Fibroblast of skin of left biceps (primary cell): ENCODE results near the gene TUBAL3.
A peak's percentile ranks its signal among the peaks of the same experiment; 100 is the strongest.

Source experiments
- DNase-seq, 2 experiments: peaks; one replicate each; pipeline ENCODE4 v3.0.0-alpha.2; 2013; ENCODE audit warnings: low read depth in 2 of 2

TUBAL3 gene

DNA sequence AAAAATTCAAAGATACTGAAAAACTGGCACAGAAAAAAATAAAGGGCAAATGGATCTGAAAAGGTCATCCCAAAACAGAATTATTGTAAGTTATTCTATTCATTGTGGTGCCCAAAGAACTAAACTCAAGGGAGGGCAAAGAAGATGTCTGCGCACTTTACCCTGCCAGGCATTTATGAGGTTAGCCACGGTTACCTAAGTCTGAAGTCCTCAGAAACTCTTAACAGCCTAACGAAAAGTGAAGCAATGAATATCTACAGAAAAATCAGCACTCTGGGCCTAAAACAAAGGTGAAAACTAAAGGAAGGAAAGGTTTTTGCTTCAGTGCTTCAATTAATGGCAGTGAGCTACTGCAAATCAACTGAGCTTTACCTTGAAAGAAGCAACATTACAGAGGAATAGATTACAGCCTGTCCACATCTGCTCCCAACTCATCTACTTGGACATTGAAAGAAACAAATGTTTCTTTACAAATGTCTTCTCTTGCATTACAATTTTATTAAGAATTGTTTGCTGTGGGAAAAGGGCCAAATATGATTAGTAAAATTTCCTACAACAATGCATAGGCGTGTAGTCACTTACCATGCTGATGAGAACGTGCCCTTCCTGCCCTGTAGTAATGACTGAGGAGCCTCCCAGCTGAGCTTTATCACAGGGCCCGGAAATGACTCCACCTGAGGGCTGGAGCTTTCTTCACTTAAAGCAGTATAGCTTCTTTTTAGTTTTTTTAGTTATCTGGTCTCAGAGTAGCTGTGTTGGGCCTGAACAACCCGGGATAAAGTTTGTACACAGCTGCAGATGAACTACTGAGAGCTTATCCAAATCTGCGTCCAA is at the start of gene TUBAL3:
Gene TUBAL3 (minus strand): TSS at position 621 of the 834 bp plus-strand sequence. CDS start 36 bp downstream, at position 585.
- no peak for DNase-seq

DNA sequence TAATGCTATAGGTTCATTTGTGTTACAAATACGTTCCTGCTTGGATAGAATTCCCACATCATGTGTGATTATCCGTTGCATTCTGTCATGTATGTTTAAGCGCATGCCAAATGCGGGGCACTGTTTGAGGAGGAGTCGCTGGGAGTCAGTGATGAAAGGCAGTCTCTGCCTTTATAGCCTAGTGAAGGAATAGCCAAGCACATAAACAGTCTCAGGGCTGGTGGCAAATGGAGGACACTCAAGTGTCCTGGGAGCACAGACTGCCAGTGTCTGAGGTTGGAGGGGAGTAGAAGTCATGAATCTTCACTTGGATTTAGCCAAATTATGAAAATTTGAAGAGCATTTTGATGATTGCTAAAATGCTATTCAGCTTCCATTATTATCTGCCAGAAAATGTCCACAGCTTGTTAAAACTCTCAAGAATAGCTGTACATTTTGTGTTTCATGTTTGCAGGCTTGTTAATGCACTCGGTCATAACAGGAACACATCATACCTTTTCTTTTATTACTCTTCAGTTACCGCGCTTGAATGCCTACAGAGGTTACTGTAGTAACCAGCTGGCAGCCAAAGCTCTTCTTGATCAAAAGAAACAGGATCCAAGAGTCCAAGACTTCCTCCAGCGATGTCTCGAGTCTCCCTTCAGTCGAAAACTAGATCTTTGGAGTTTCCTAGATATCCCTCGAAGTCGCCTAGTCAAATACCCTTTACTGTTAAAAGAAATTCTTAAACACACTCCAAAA is 49.3 kb upstream of the TUBAL3 start:
- DNase-seq, result no peak

DNA sequence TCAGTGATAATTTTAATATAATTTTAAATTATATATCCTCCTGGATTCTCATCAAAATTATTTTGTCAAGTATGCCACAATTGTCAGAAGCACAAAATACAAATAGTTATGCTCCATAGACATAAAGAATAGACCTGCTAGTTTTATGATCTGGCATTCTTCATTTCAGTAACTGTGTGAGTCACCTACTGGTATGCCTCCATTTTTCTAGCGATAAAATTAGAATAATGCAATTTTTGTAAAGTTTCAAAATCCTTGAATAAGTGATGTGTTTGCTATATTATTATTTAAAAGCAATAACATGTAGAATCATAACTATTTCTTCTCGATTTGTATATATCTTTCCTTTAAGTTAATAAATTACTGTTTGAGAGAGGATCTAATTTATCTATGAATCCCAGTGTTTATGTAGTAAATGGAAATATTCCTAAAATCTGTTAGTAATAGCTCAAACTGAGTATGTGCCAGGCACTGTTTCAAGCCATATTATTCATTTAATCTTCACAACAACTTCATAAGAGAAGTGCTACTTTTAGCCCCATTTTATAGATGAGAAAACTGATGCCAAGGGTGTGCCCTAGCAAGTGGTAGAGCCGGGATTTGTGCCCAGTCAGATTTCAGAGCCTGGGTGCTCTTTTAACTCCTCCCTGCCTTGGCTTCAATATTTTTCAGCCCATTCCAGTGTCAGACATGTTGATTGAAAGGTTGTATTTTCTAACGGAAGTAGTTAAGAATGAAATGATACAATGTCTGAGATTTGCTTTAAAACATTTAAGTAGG is 46.2 kb upstream of the TUBAL3 start:
- no peak for DNase-seq

DNA sequence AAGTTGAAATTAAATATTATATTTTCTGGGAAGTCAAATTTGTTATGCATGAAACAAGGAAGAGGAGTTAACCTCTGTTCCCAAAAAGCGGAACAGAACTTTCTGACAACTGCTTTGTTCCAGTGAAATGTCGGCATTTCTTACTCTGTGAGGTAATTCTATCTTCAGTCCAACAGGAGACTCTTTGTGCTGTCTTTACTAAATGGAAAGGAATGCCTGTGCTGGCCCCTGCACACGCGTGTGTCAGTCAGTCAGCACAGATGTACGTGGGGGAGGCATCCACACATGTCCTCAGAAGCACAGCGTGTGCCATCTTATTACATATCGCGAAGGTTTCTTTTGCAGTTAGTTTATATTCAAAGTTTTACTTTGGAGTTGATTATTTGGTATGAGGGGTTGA is 45.2 kb upstream of the TUBAL3 start:
- DNase-seq, result peak; percentile 51 to 62

DNA sequence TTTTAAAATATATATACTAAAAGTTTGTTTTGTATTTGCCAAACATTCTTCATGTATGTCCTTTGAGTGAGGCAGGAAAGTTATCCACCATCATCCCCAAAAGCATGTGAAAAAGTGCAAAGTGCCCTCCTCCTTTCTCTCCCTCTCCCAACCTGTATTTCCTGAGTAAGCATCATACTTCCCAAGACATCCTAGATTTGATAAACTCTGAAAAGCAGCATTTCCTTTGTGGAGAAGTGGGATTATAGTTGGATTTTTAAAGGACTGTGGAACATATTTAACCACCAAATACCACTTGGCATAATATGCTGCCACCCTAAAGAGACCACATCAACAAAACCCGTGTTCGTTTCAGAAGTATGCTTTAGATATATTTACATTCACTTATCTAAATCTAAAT is 44.6 kb upstream of the TUBAL3 start:
- DNase-seq, result no peak

DNA sequence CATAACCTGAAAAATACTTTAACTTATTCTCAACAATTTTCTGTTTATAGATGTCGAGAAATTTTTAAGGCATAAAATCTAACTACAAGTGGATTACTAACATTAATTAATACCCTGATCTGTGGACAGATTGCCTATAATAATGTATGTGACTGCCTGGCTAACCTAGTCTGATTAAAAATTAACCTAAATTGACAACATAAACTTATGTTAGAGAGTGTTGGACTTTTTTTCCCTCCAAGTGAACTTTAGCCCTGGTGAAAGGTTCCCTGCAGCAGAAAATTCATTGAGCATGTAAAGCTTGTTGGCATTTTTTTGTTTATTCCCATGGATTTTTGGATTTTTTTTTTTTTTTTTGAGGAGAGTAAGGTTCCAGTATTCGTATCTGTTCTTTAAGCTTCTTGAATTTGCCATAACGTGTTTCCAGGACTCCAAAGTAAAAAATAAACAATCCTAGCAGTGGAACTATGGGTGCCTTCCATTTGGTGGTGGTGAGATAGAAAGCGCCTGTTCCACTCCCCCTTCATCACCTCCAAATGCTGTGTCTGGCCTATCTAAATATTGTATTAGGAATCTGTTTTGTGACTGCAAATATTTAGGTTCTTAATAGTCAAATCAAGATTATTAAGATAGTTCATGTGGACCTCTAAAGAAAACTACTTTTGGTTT is 43.8 kb upstream of the TUBAL3 start:
- no peak for DNase-seq

DNA sequence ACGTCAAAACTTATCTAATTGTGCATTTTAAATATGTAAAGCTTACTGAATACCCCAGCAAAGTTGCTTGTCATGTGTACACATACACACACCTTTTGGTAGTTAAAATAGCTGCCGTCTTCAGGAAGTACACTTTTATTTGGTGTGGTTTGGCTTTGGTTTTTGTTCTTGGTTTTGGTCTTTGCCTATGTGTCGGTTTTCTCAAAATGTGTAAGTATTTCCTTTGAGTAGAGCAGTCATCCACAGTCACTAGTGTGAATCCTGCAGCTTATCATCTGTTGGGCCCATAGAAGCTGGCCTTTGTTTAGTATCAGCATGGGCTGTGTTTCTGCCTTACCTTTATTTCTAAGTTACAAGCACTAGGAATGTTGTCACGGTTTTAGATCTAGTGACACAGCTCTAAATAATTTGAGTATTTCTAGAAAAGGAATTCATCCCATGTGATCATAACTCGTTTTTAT is 43.0 kb upstream of the TUBAL3 start:
- DNase-seq, result no peak

DNA sequence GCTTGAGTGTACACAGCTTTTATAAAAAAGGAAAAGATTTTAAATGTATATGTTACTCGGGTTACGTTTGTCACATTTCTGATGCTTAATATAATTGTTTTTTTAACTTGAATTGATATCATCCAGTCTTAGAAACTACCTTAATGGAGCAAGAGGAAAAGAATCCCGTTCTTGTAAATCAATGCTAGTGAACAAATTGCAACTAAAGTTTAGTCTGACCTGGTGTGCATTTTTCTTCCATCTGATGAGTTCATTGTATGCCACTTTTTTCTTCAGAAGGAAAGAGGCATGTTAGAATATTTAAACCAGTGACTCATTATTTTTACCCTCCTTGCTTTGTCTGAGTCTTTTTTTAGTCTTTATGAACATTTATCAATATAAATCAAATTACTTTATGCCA is 42.4 kb upstream of the TUBAL3 start:
- no peak for DNase-seq

DNA sequence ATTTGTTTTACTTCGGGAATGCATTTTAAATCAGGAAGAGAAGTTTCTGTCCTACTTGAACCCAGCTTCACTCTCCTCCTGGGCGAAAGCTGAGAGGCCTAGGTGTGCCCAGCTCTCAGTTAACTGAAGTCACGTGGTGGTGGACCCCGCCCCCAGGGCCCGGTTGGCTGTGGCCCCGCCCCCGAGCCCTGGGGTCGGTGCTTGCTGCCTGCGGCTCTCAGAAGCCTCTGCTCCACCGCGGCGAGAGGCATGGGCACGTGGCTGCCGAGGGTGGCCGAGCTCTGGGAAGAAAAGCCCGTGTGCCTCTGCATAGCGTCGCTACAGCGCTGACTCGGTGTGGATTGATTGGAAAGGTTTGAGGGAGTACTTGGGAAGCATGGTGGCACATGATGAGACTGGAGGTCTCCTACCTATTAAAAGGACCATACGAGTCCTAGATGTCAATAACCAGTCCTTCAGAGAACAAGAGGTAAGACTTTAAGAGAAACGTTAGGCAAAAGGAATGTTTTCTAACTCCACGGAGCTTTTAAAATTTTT is 41.8 kb upstream of the TUBAL3 start:
- DNase-seq, result peak; percentile 62 to 63

DNA sequence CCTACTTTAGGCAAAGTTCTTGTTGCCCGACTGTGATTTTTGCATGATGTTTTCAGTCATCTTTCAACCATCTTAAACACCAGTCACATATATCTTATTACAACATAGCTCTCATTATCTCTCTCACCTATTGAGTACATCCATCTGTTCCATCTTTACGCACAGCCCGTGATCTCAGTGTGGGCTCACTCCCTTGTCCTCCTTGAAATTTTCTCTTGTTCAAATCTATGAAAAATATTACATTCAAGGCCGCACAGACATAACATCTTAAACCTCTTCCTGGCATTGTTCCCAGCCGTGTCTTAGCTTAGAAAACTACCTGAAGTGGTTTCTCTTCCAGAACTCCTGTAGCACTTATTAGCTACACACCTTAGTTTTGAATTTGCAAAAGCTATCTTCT is 40.4 kb upstream of the TUBAL3 start:
- no peak for DNase-seq

DNA sequence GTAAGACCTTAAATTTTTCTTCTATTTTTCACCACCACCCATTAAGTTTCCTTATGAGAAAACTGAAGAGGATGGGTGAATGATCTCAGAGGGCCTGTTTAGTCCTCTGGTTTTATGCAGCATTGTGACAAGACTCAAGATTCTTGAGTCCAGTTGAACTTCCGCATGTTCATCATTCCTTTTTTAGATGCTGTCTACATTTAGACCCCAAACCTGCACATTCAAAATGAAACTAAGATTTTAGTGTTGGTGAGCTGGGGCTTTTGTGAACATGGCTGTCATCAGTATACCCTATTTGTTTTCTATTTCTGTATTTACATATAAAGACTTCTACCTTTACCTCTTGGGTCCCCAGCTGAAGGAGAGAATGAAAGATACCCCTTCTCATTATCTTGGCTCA is 38.8 kb upstream of the TUBAL3 start:
- no peak for DNase-seq

DNA sequence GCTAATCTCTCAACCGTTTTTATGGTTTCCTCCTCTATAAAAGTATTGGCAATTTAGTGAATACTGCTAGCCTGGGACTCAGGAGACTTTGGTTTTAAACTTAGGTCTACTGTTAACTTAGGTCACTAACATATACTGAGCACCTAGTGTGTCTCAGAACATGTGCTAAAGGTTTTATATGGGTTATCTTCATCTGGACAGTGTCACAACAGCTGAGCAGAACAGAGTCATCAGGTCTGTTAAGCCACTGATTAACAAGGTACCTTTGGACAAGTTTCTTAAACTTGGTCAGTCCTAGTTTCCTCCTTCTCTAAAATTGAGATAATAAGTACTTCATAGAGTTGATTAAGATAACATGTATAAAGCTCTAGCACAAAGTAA is 38.4 kb upstream of the TUBAL3 start:
- DNase-seq, result no peak

DNA sequence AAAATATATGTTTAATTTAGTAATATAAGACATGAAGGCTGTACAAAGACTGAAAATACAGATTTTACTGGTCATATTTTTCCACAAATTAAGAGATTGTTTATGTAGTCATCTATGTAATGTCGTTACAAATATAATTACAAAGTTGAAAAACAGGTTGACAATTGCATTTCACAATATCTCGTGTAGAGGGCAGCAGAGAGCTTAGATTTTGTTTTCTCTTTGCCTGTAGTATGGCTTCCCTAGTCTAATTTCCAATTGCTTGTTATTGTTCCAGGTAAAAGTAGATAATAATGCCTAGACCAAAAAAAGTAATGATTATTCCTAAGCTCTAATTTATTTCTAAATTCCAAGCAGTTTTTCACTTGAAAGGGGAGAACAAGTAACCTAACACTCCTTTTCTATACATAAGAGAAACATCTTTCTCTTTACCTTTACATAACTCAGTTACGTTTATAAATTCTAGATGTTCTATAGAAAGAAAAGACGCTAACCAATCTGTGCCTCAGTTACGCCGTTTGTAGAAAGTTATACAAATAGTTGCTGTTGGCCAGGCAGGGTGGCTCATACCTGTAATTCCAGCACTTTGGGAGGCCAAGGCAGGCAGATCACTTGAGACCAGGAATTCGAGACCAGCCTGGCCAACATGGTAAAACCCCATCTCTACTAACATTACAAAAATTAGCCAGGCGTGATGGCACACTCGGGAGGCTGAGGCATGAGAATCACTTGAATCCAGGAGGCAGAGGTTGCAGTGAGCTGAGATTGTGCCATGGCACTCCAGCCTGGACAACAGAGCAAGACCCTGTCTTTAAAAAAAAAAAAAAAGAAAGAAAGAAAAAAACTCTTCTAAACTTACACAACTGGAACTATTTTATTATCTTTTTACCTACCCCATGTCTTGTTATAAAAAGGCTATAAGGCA is 37.7 kb upstream of the TUBAL3 start:
- DNase-seq, result no peak

DNA sequence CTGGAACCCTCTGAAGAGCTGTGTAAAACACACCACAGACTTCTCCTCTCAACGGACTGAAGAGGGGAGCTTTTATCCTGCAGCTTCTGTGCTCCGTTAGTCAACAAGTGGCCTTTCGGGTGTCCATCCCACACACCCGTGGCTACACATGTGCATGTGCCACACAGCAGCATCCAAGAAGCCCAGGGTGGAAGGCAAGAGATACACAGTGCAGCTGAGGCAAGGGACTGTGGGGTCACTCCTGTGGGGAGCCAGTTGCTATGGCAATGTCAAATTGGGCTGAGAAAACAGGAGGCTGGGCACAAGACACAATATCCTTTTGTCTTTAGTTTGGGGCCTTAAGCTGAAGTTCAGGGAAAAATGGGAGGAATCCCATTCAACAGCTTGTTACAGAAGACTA is 36.5 kb upstream of the TUBAL3 start:
- no peak for DNase-seq

DNA sequence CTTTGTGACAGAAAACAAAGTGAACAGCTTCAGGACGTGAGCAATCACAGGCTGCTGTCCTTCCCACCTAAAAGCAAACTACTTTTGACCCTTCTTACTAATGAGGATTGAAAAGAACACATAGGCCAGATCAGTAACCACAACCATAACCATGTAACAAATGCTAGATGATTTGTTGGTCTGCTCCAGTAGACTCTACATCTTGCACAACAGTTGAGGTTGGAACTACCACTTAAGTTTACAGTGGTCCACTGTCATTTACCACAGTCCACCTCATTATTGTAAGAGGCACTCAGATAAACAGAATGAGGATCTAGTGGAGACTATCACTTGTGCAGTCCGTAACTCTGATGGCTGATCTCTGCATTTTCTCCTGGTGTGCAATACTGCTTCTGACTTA is 35.6 kb upstream of the TUBAL3 start:
- no peak for DNase-seq

DNA sequence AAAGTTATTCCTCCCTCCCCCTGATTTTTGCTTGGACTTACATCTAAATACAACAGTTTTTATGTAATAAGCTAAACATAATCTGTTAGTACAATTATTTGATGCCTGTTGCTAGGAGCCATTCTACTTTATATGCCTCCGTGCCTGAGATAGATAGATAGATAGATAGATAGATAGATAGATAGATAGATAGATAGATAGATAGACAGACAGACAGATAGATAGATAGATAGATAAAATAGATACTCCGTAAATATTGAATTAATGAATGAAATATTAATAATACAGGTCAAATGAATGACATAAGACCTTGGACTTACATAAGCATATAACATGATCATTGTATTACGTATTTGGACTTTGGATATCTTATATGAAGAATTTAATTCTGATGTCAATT is 30.7 kb upstream of the TUBAL3 start:
- no peak for DNase-seq

DNA sequence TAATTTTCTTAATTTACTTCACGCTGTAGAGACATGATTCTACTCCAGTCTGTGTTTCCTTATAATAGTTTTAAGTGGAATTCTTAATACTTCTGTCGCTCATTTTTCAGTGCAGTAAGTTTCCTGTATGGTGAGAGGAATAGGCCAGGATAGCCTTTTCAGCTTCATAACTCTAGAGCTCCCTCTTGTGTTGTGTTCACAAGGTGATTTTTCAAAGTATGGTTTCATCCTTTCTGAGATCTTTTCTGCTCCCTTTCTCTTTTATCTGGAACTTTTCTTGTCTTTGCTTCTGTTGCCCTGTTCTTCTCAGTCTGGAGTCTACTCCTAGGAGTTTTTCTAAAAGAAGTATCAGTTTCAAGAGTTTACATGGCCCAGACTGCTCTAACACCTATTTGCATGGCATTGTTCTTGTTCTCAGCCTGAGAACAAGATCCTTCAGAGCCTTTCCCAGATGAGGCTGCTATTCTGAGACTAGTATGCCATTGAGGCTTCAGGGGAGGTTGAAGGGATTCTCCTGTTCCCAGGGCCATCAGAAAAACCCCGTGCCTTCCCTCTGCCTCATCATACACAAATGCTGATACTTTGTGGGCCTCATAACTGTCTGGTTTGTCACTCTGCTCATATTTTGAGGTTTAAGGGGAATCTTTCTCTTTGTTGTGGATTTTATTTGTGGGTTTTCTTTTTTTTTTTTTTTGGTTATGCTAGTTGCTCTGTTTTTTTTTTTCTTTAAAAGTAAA is 29.6 kb upstream of the TUBAL3 start:
- peak; percentile 53 to 56 for DNase-seq

DNA sequence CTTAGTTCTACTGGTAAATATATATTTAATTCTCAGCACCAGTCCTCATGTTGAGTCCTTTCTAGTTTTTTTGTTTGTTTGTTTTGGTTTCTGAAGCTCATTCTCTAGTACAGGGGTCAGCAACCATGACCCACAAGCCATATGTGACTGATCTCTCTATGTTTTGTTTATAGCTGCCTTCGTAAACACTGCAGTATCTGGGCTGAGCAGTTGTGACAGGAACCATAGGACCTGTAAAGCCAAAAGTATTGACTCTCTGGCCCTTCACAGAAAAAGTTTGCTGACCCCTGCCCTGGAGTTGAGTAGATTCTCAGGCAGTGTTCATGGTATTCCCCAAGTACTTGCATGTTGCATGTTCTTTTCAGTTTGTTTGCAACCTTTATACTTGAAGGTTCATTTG is 28.6 kb upstream of the TUBAL3 start:
- DNase-seq, result no peak

DNA sequence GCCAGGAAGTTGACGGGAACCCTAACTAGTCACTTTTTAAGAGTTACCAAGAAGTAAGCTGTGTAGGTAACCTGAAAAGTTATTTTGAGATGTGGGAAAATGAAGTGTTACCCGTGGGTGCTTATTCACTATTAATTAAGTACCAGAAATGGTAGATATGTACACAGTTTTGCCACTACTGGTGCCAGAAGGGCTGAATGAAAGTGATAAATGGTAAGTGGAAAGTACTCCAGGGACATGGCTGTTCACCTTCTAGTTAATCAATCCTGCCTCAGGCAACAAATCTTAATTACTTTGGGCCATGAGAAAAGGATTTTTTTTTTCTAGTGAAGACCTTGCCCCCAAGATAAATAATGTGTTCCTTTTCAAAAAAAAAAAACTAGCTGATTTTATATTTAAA is 23.5 kb upstream of the TUBAL3 start:
- no peak for DNase-seq

DNA sequence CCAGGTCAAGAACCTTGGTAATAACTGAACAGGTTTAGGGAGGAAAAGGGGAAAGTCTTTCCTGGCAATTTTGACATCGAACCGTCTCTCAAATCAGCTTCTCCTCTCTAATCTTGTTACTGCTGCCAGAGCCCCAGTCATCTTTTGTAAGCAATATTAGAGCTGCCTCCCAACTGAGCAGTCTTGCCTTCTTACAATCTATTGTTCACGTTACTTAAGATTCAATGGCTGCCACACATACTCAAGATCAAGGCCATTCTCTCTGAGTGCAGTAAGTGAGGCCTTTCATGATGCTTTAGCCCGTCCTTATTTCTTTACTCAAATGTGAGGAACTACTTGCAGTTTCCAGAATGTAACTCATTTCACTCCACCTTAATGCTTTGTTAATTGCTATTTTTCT is 20.1 kb upstream of the TUBAL3 start:
- DNase-seq, result no peak
